HUES6 (cell line): Measurements from ENCODE around the gene PPP6R3.

Experiments used
- H3K27ac ChIP-seq: 2 replicates; pipeline ENCODE4 v1.7.0; 2013; ENCODE audit warnings: low read depth, mild to moderate bottlenecking, low read length, inconsistent platforms
- H3K27me3 ChIP-seq: 2 replicates; pipeline ENCODE4 v1.6.1; 2013; ENCODE audit warnings: low read length; ENCODE audit not compliant: control insufficient read depth, insufficient read depth
- H3K36me3 ChIP-seq: 2 replicates; pipeline ENCODE4 v1.6.1; 2013; ENCODE audit warnings: low read length; ENCODE audit not compliant: control insufficient read depth, insufficient read depth
- H3K4me1 ChIP-seq: 2 replicates; pipeline ENCODE4 v1.6.1; 2013; ENCODE audit warnings: low read length; ENCODE audit not compliant: control insufficient read depth, insufficient read depth
- H3K4me3 ChIP-seq: 2 replicates; pipeline ENCODE4 v1.5.1; 2013; ENCODE audit warnings: low read depth, low read length
- H3K9ac ChIP-seq: one replicate; pipeline ENCODE4 v1.6.1; 2013; ENCODE audit warnings: mild to moderate bottlenecking, low read length
- H3K9me3 ChIP-seq: 2 replicates; pipeline ENCODE4 v1.6.1; 2013; ENCODE audit warnings: low read depth, low read length; ENCODE audit not compliant: control insufficient read depth, insufficient read depth

The PPP6R3 gene

GRCh38 chr11:68498903-68499883, 38.6 kb downstream of the PPP6R3 start:
- Histone ChIP-seq H3K4me3 (no peak overlapping the region), H3K36me3 (no peaks in the 10 kb centered on the region), H3K27ac (no peak overlapping the region), H3K4me1 (peaks cover 24% of the 10 kb centered on the region), H3K27me3 (no peaks in the 10 kb centered on the region), H3K9me3 (no peaks in the 10 kb centered on the region; the same call in 1 of the 2 replicates), H3K9ac (no peak overlapping the region)

- Histone ChIP-seq H3K27ac (no peak overlapping the region), H3K27me3 (no peaks in the 10 kb centered on the region), H3K36me3 (no peaks in the 10 kb centered on the region), H3K4me3 (no peak overlapping the region), H3K9me3 (no peaks in the 10 kb centered on the region), H3K4me1 (peaks cover 24% of the 10 kb centered on the region), H3K9ac (no peak overlapping the region)
Measured at GRCh38 chr11:68500206-68500605, 39.7 kb downstream of the PPP6R3 start.

- peaks cover 24% of the 10 kb centered on the region for H3K4me1 ChIP-seq
- H3K27me3 ChIP-seq, result no peaks in the 10 kb centered on the region
- no peaks in the 10 kb centered on the region for H3K9me3 ChIP-seq
- no peak overlapping the region for H3K4me3 ChIP-seq
- H3K9ac ChIP-seq, result no peak overlapping the region
- no peak overlapping the region for H3K27ac ChIP-seq
- no peaks in the 10 kb centered on the region for H3K36me3 ChIP-seq
Measured at GRCh38 chr11:68501813-68502212, 41.3 kb downstream of the PPP6R3 start.

DNA sequence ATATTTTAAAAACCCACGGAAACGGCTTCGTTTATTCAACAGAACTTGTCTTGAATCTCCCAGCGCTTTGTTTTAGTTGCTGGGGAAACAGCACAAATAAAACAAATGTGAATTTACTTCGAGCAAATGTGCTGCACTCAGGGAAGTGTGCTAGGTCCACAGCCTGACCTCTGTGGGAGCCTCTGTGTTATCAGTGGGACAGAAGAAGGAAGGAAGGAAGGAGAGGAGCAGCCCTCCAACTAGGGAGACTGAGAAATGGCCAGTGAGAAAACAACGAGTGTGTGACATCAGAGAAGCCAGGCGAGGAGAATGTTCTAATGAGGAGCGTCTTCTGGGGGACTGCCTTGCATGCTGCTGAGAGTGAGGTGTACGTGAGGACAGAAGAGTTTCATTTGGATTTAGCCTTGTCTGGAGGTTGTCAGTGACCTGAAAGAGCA, 42.7 kb downstream of the PPP6R3 start:
- no peaks in the 10 kb centered on the region for H3K9me3 ChIP-seq
- H3K9ac ChIP-seq, result no peak overlapping the region
- no peaks in the 10 kb centered on the region for H3K27me3 ChIP-seq
- no peak overlapping the region for H3K4me3 ChIP-seq
- H3K27ac ChIP-seq, result no peak overlapping the region
- no peaks in the 10 kb centered on the region for H3K36me3 ChIP-seq
- H3K4me1 ChIP-seq, result peaks cover 18% of the 10 kb centered on the region

GRCh38 chr11:68503792-68504191, 43.2 kb downstream of the PPP6R3 start:
- Histone ChIP-seq H3K27me3 (no peaks in the 10 kb centered on the region), H3K9ac (no peak overlapping the region), H3K4me1 (peaks cover 16% of the 10 kb centered on the region), H3K27ac (no peak overlapping the region), H3K4me3 (no peak overlapping the region), H3K36me3 (no peaks in the 10 kb centered on the region), H3K9me3 (no peaks in the 10 kb centered on the region)

GRCh38 chr11:68504432-68505066, 44.0 kb downstream of the PPP6R3 start:
- Histone ChIP-seq H3K27me3 (no peaks in the 10 kb centered on the region), H3K9ac (no peak overlapping the region), H3K9me3 (no peaks in the 10 kb centered on the region), H3K36me3 (no peaks in the 10 kb centered on the region), H3K27ac (no peak overlapping the region), H3K4me1 (peaks cover 13% of the 10 kb centered on the region), H3K4me3 (no peak overlapping the region)

DNA sequence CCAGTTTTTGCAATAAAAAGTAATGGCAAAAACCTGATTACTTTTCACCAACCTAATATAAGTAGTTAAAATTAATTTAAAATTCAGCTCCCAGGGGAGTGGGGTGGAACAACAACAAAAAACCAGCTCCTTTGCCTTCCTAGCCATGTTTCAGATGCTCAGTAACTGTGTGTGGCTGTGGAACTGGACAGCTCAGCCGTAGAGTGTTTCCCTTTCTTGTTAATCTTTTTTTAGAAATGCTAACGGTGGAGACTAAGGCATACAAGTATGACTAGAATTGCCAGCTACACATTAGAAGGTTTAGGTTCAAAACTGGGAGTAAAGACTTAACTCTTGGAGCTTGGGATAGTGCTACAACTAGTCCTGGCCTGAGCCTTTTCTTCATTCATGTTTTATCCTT, 45.0 kb downstream of the PPP6R3 start:
- Histone ChIP-seq H3K36me3 (no peaks in the 10 kb centered on the region), H3K9ac (no peak overlapping the region), H3K9me3 (no peaks in the 10 kb centered on the region), H3K4me1 (peaks cover 13% of the 10 kb centered on the region), H3K27me3 (no peaks in the 10 kb centered on the region), H3K27ac (no peak overlapping the region), H3K4me3 (no peak overlapping the region)

GRCh38 chr11:68506908-68507307, 46.4 kb downstream of the PPP6R3 start:
- no peaks in the 10 kb centered on the region for H3K9me3 ChIP-seq
- no peak overlapping the region for H3K4me3 ChIP-seq
- peaks cover 13% of the 10 kb centered on the region for H3K4me1 ChIP-seq
- no peak overlapping the region for H3K27ac ChIP-seq
- no peaks in the 10 kb centered on the region for H3K27me3 ChIP-seq
- no peak overlapping the region for H3K9ac ChIP-seq
- 0 out of 2 replicates have a peak, but pooled peaks cover 2% of the 10 kb centered on the region for H3K36me3 ChIP-seq

DNA sequence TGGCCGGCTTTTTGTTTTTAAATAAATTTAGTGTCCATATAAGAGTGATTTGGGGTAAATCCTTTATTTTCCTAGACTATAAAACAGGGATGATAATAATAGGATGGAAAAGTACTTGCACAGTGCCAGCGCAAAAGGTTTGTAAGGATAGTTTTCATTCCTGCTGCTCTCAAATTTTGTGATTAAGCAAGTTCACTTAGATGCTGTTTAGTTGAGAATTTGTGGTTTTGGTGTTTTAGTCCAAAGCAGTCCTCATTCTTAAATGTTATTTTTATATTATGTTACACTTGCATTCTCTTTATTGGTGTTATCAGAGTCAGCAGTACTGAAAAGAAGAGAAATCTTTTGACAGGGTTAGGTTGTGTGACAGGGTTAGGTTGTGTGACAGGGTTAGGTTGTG, 47.9 kb downstream of the PPP6R3 start:
- H3K9me3 ChIP-seq, result no peaks in the 10 kb centered on the region
- H3K27ac ChIP-seq, result no peak overlapping the region
- no peaks in the 10 kb centered on the region for H3K27me3 ChIP-seq
- peaks cover 17% of the 10 kb centered on the region; the same call in 1 of the 2 replicates for H3K36me3 ChIP-seq
- no peak overlapping the region for H3K9ac ChIP-seq
- H3K4me3 ChIP-seq, result no peak overlapping the region
- H3K4me1 ChIP-seq, result peaks cover 10% of the 10 kb centered on the region

DNA sequence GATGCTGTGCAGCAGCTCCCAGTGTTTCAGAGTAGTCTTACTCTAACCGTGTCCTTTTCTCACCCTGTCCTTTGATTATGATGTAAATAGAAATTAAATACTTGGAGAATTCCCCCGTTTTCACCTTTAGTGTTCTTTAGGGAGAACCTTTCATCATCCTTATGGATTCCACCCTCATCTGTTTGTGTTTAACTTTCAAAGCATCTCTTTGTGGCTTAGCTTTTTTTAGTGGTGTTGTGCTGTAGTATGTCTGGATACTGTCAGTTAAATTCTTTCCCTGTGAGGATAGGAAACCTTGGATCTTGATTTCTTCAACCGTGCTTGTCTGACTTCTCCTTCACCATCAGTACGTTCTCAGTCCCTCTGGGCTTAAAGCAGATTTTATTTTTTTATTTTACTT, 48.5 kb downstream of the PPP6R3 start:
- H3K27me3 ChIP-seq, result no peaks in the 10 kb centered on the region
- H3K4me3 ChIP-seq, result no peak overlapping the region
- H3K27ac ChIP-seq, result no peak overlapping the region
- no peaks in the 10 kb centered on the region for H3K9me3 ChIP-seq
- peaks cover 20% of the 10 kb centered on the region; the same call in 1 of the 2 replicates for H3K36me3 ChIP-seq
- no peak overlapping the region for H3K9ac ChIP-seq
- peaks cover 9% of the 10 kb centered on the region for H3K4me1 ChIP-seq

DNA sequence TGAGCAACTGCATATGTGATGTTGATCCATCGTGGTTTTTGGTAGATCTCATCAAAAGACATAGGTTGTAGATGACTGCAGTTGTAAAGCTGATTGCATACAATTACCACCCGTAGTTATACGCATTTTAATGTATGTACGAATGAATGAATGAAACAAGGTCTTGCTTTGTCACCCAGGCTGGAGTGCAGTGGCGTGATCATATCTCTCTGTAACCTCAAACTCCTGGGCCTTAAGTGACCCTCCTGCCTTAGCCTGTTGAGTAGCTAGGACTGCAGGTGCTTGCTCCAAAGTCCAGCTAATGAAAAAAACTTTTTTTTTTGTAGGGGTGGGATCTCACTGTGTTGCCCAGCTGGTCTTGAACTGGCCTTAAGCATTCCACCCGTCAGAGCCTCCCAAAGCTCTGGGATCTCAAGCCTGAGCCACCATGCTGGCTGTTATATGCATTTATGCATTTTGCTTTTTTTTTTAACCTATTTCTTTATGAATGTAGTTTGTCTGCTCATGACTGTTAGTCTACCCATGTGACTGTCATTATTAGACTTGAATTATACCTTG, 53.5 kb downstream of the PPP6R3 start:
- peaks cover 31% of the 10 kb centered on the region for H3K36me3 ChIP-seq
- no peaks in the 10 kb centered on the region for H3K9me3 ChIP-seq
- H3K9ac ChIP-seq, result no peak overlapping the region
- peaks cover 2% of the 10 kb centered on the region for H3K4me1 ChIP-seq
- no peak overlapping the region for H3K4me3 ChIP-seq
- H3K27ac ChIP-seq, result no peak overlapping the region
- H3K27me3 ChIP-seq, result no peaks in the 10 kb centered on the region
